HG03354 (cell line): ENCODE results near the gene FRAS1.

ENCODE experiments used
- ATAC-seq: cut with Tn5 transposase; IDR thresholded peaks from one replicate; pipeline ENCODE4 v1.9.1; 2021; ENCODE audit warnings: mild to moderate bottlenecking; ENCODE audit not compliant: unreplicated experiment, poor library complexity, severe bottlenecking

Gene FRAS1

GRCh38 chr4:78552389-78553042 is 495.4 kb downstream of the FRAS1 start:
- ATAC-seq = no peak

GRCh38 chr4:78553043-78553396 is 495.9 kb downstream of the FRAS1 start:
- ATAC-seq = no peak

- ATAC-seq = no peak
Observed at GRCh38 chr4:78553529-78554060, 496.5 kb downstream of the FRAS1 start.

- no peak for ATAC-seq
Observed at GRCh38 chr4:78556665-78557064, 499.5 kb downstream of the FRAS1 start.

GRCh38 chr4:78557841-78558240 is 500.7 kb downstream of the FRAS1 start:
- ATAC-seq = no peak

GRCh38 chr4:78558410-78558809 is 501.3 kb downstream of the FRAS1 start:
- no peak for ATAC-seq

- ATAC-seq = no peak
Observed at GRCh38 chr4:78560296-78560963, 503.3 kb downstream of the FRAS1 start.

- no peak for ATAC-seq
Observed at GRCh38 chr4:78561677-78562076, 504.6 kb downstream of the FRAS1 start.

GRCh38 chr4:78562687-78563086 is 505.6 kb downstream of the FRAS1 start:
- ATAC-seq = no peak

GRCh38 chr4:78565971-78566372 is 508.8 kb downstream of the FRAS1 start:
- no peak for ATAC-seq

- ATAC-seq = peak; percentile 65
Observed at GRCh38 chr4:78566834-78567499, 509.8 kb downstream of the FRAS1 start.

- ATAC-seq = peak; percentile 2
Observed at GRCh38 chr4:78567500-78568060, 510.5 kb downstream of the FRAS1 start.

GRCh38 chr4:78568640-78569305 is 511.6 kb downstream of the FRAS1 start:
- ATAC-seq = peak; percentile 82

GRCh38 chr4:78569306-78569821 is 512.2 kb downstream of the FRAS1 start:
- ATAC-seq = no peak

- no peak for ATAC-seq
Observed at GRCh38 chr4:78570117-78570516, 513.0 kb downstream of the FRAS1 start.

GRCh38 chr4:78571804-78572203 is 514.7 kb downstream of the FRAS1 start:
- no peak for ATAC-seq

GRCh38 chr4:78578674-78579425 is 521.7 kb downstream of the FRAS1 start:
- ATAC-seq = no peak

- no peak for ATAC-seq
Observed at GRCh38 chr4:78581618-78582017, 524.5 kb downstream of the FRAS1 start.

- no peak for ATAC-seq
Observed at GRCh38 chr4:78584863-78585547, 527.9 kb downstream of the FRAS1 start.
